ENCODE data around the gene CCDC134. TPM values are rescaled to one million over a fixed set of nuclear protein-coding genes. Genes with fewer than 3 reads are reported as not detected.

Gene CCDC134
- total RNA-seq, 4 donors from 2014 or later = 7.0 to 10.8 (median 8.7) TPM

- WGBS = 89% methylated on average over 4 of the region's 4 CpGs
- intact Hi-C loops (cut with DNase I) = no loop called here
These were observed 28.3 kb upstream of the CCDC134 start for GRCh38 chr22:41772198-41772597.

GRCh38 chr22:41772645-41773044 is 27.8 kb upstream of the CCDC134 start:
- Histone ChIP-seq H3K36me3 (no peaks in the 10 kb centered on the region), H3K4me3 (no peak overlapping the region), H3K27me3 (no peaks in the 10 kb centered on the region), H3K9me3 (no peaks in the 10 kb centered on the region), H3K4me1 (no peaks in the 10 kb centered on the region), H3K27ac (replicated peaks in 1 of 4) (no peak overlapping the region)
- intact Hi-C loops (cut with DNase I) = no loop called here
- no peak for DNase-seq (ENCODE audit: extremely low spot score)
- TF ChIP-seq POLR2A (IDR thresholded peaks at IDR 0.05; ENCODE audit: low read depth) = no peak
- no peak for TF ChIP-seq CTCF (IDR thresholded peaks at IDR 0.05)
- no peak for TF ChIP-seq POLR2AphosphoS5 (IDR thresholded peaks at IDR 0.05)
- TF ChIP-seq EP300 (IDR thresholded peaks at IDR 0.05) = no peak

More at GRCh38 chr22:41772198-41772597, 28.3 kb upstream of the CCDC134 start:
- no peak overlapping the region for H3K27ac ChIP-seq (replicated peaks in 1 of 4)
- no peaks in the 10 kb centered on the region for H3K4me1 ChIP-seq
- no peaks in the 10 kb centered on the region for H3K36me3 ChIP-seq
- H3K9me3 ChIP-seq = no peaks in the 10 kb centered on the region
- H3K4me3 ChIP-seq = no peak overlapping the region
- H3K27me3 ChIP-seq = no peaks in the 10 kb centered on the region
- DNase-seq (ENCODE audit: extremely low spot score) = no peak
- TF ChIP-seq POLR2A (IDR thresholded peaks at IDR 0.05; ENCODE audit: low read depth) (no peak), CTCF (IDR thresholded peaks at IDR 0.05) (no peak), EP300 (IDR thresholded peaks at IDR 0.05) (no peak), POLR2AphosphoS5 (IDR thresholded peaks at IDR 0.05) (no peak)

GRCh38 chr22:41775338-41775737 is 25.1 kb upstream of the CCDC134 start:
- no peak for TF ChIP-seq POLR2AphosphoS5 (IDR thresholded peaks at IDR 0.05)
- TF ChIP-seq POLR2A (IDR thresholded peaks at IDR 0.05; ENCODE audit: low read depth) = no peak
- TF ChIP-seq EP300 (IDR thresholded peaks at IDR 0.05) = no peak
- no peak for TF ChIP-seq CTCF (IDR thresholded peaks at IDR 0.05)
- 94% methylated on average over 5 of the region's 5 CpGs for WGBS
- no peak for DNase-seq (ENCODE audit: extremely low spot score)
- intact Hi-C loops (cut with DNase I) = no loop called here
- H3K27ac ChIP-seq (replicated peaks in 1 of 4) = no peak overlapping the region
- no peaks in the 10 kb centered on the region for H3K36me3 ChIP-seq
- H3K4me1 ChIP-seq = no peaks in the 10 kb centered on the region
- H3K9me3 ChIP-seq = no peaks in the 10 kb centered on the region
- H3K27me3 ChIP-seq = no peaks in the 10 kb centered on the region
- H3K4me3 ChIP-seq = no peak overlapping the region

- H3K36me3 ChIP-seq = no peaks in the 10 kb centered on the region
- WGBS = 40% methylated on average over 1 of the region's 4 CpGs
- H3K27ac ChIP-seq (replicated peaks in 1 of 4) = no peak overlapping the region
- intact Hi-C loops (cut with DNase I) = no loop called here
- DNase-seq (ENCODE audit: extremely low spot score) = no peak
- H3K9me3 ChIP-seq = no peaks in the 10 kb centered on the region
- H3K27me3 ChIP-seq = no peaks in the 10 kb centered on the region
- no peak overlapping the region for H3K4me3 ChIP-seq
- no peak for TF ChIP-seq CTCF (IDR thresholded peaks at IDR 0.05)
- TF ChIP-seq POLR2A (IDR thresholded peaks at IDR 0.05; ENCODE audit: low read depth) = no peak
- TF ChIP-seq POLR2AphosphoS5 (IDR thresholded peaks at IDR 0.05) = no peak
- TF ChIP-seq EP300 (IDR thresholded peaks at IDR 0.05) = no peak
- H3K4me1 ChIP-seq = no peaks in the 10 kb centered on the region
These were observed 24.5 kb upstream of the CCDC134 start for GRCh38 chr22:41775976-41776375.

GRCh38 chr22:41776381-41776780 is 24.1 kb upstream of the CCDC134 start:
- WGBS = 92% methylated on average over 3 of the region's 3 CpGs
- no peak for DNase-seq (ENCODE audit: extremely low spot score)
- intact Hi-C loops (cut with DNase I) = no loop called here

More at GRCh38 chr22:41776381-41776780, 24.1 kb upstream of the CCDC134 start:
- Histone ChIP-seq H3K36me3 (no peaks in the 10 kb centered on the region), H3K4me1 (no peaks in the 10 kb centered on the region), H3K4me3 (no peak overlapping the region), H3K9me3 (no peaks in the 10 kb centered on the region), H3K27me3 (no peaks in the 10 kb centered on the region), H3K27ac (replicated peaks in 1 of 4) (no peak overlapping the region)
- TF ChIP-seq POLR2AphosphoS5 (IDR thresholded peaks at IDR 0.05) (no peak), CTCF (IDR thresholded peaks at IDR 0.05) (no peak), EP300 (IDR thresholded peaks at IDR 0.05) (no peak), POLR2A (IDR thresholded peaks at IDR 0.05; ENCODE audit: low read depth) (no peak)

Measured in esophagus muscularis mucosa (tissue), 4 donors.